Gastroesophageal sphincter (tissue), 3 donors: ENCODE measurements around the gene TACSTD2.

Source experiments
- EP300 ChIP-seq: sonication (generic); formaldehyde crosslinking; IDR thresholded peaks from one replicate; pipeline ENCODE4 v1.6.1; 2017; ENCODE audit warnings: antibody characterized with exemption, mild to moderate bottlenecking
- POLR2A ChIP-seq, 2 donors: fragments of 450-650 bp; IDR thresholded peaks; one replicate each; pipeline ENCODE4 v1.6.1; 2017; ENCODE audit warnings: antibody characterized with exemption in 2 of 2, mild to moderate bottlenecking in 2 of 2, moderate library complexity in 1 of 2
- TF ChIP-seq, protein P1 (sequence below), 4 experiments: fragments of 200-600 bp in 2 of 4; fragments of 450-650 bp in 2 of 4; sonication (generic) in 1 of 4; IDR thresholded peaks; one replicate each; pipeline ENCODE4 v1.5.1; 2017 to 2019; ENCODE audit warnings: antibody characterized with exemption in 4 of 4, mild to moderate bottlenecking in 2 of 4, moderate library complexity in 2 of 4

DNA sequence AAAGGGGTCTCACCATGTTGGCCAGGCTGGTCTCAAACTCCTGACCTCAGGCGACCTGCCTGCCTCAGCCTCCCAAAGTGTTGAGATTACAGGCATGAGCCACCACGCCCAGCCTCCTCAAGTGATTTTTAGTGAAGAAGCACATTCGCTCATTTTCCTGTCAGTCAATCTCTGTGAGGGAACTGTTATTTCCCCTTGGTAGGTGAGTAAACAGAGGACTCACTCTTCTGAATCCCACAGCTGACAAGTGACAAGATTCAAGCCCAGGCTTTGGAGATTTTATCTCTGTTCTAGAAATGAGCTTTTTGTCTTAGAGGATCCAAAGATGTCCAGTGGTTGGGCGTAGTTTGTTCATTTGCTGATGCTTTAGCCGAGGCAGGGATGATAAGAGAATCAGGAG lies 43.9 kb upstream of the TACSTD2 start:
- no peak for TF ChIP-seq POLR2A (IDR thresholded peaks at IDR 0.05)
- TF ChIP-seq, protein P1, sequence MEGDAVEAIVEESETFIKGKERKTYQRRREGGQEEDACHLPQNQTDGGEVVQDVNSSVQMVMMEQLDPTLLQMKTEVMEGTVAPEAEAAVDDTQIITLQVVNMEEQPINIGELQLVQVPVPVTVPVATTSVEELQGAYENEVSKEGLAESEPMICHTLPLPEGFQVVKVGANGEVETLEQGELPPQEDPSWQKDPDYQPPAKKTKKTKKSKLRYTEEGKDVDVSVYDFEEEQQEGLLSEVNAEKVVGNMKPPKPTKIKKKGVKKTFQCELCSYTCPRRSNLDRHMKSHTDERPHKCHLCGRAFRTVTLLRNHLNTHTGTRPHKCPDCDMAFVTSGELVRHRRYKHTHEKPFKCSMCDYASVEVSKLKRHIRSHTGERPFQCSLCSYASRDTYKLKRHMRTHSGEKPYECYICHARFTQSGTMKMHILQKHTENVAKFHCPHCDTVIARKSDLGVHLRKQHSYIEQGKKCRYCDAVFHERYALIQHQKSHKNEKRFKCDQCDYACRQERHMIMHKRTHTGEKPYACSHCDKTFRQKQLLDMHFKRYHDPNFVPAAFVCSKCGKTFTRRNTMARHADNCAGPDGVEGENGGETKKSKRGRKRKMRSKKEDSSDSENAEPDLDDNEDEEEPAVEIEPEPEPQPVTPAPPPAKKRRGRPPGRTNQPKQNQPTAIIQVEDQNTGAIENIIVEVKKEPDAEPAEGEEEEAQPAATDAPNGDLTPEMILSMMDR (IDR thresholded peaks at IDR 0.05): no peak
- no peak for TF ChIP-seq EP300
